WERI-Rb-1 (cell line): ENCODE results near the gene PHF13.

Experiments
- DNase-seq: peaks from one replicate; pipeline ENCODE4 v3.0.0-alpha.2; 2020
- H3K27ac ChIP-seq: fragments of 250-450 bp; sonication (Bioruptor Pico); 2 replicates; pipeline ENCODE4 v1.5.1; 2020; ENCODE audit warnings: mild to moderate bottlenecking, moderate library complexity
- H3K27me3 ChIP-seq: fragments of 250-450 bp; sonication (Bioruptor Pico); 2 replicates; pipeline ENCODE4 v1.5.1; 2021; ENCODE audit warnings: mild to moderate bottlenecking, low read depth, moderate library complexity; ENCODE audit not compliant: insufficient read depth, severe bottlenecking
- H3K36me3 ChIP-seq: fragments of 250-450 bp; sonication (Bioruptor Pico); 2 replicates; pipeline ENCODE4 v1.5.1; 2020; ENCODE audit warnings: mild to moderate bottlenecking, moderate library complexity
- H3K4me3 ChIP-seq: 2 replicates; pipeline ENCODE4 v1.5.1; 2011; ENCODE audit warnings: low read depth, mild to moderate bottlenecking, control low read depth, low read length
- H3K9me3 ChIP-seq: fragments of 250-450 bp; sonication (Bioruptor Pico); 2 replicates; pipeline ENCODE4 v1.5.1; 2021; ENCODE audit warnings: mild to moderate bottlenecking, moderate library complexity; ENCODE audit not compliant: severe bottlenecking
- CTCF ChIP-seq: IDR thresholded peaks from 2 replicates; pipeline ENCODE4 v1.5.1; 2011; ENCODE audit warnings: low read depth, mild to moderate bottlenecking, control low read depth, inconsistent platforms, low read length

The PHF13 gene

GRCh38 chr1:6624710-6625583, 11.4 kb downstream of the PHF13 start, which contains the start of gene THAP3:
TSS of gene THAP3 (plus strand) at chr1:6624868. CDS start at chr1:6625219, 351 bp downstream.
- Histone ChIP-seq H3K27ac (peak within 1 kb of the TSS; percentile 63), H3K4me3 (peak within 1 kb of the TSS; percentile 73), H3K9me3 (no peaks in the 10 kb centered on the region), H3K27me3 (no peaks in the 10 kb centered on the region), H3K36me3 (peaks cover 76% of the 10 kb centered on the region)
- peak; percentile 90 for DNase-seq
- peak; percentile 41 for TF ChIP-seq CTCF

GRCh38 chr1:6625584-6626149, 12.1 kb downstream of the PHF13 start:
- Histone ChIP-seq H3K27ac (peak overlapping the region; percentile 63), H3K4me3 (peak overlapping the region; percentile 73), H3K9me3 (no peaks in the 10 kb centered on the region), H3K27me3 (no peaks in the 10 kb centered on the region), H3K36me3 (peaks cover 73% of the 10 kb centered on the region)
- no peak for DNase-seq
- TF ChIP-seq CTCF, result no peak

- peaks cover 63% of the 10 kb centered on the region for H3K36me3 ChIP-seq
- H3K27me3 ChIP-seq, result no peaks in the 10 kb centered on the region
- TF ChIP-seq CTCF, result no peak
- no peak for DNase-seq
- no peak overlapping the region for H3K4me3 ChIP-seq
- no peaks in the 10 kb centered on the region for H3K9me3 ChIP-seq
- H3K27ac ChIP-seq, result no peak overlapping the region
These were observed 13.5 kb downstream of the PHF13 start for GRCh38 chr1:6627031-6627430.

- H3K4me3 ChIP-seq, result no peak overlapping the region
- TF ChIP-seq CTCF, result no peak
- H3K27me3 ChIP-seq, result no peaks in the 10 kb centered on the region
- DNase-seq, result no peak
- H3K27ac ChIP-seq, result no peak overlapping the region
- no peaks in the 10 kb centered on the region for H3K9me3 ChIP-seq
- H3K36me3 ChIP-seq, result peaks cover 59% of the 10 kb centered on the region
These were observed 14.5 kb downstream of the PHF13 start for GRCh38 chr1:6627841-6628545.

GRCh38 chr1:6628971-6629479, 15.5 kb downstream of the PHF13 start:
- TF ChIP-seq CTCF, result no peak
- no peak overlapping the region for H3K4me3 ChIP-seq
- no peaks in the 10 kb centered on the region for H3K9me3 ChIP-seq
- no peak overlapping the region for H3K27ac ChIP-seq
- DNase-seq, result no peak
- peaks cover 59% of the 10 kb centered on the region for H3K36me3 ChIP-seq
- no peaks in the 10 kb centered on the region for H3K27me3 ChIP-seq
